Pons (tissue), 1 donor: ENCODE data around the gene CALCOCO2.
"Not testable (repeated sequence)": the region's sequence is repeated elsewhere in the genome, so short reads cannot be mapped to it uniquely, and the experiment has no call there.

Experiments
- DNase-seq: peaks from one replicate; pipeline ENCODE4 v3.0.0-alpha.2; 2016; ENCODE audit warnings: low spot score

Gene CALCOCO2, protein sequence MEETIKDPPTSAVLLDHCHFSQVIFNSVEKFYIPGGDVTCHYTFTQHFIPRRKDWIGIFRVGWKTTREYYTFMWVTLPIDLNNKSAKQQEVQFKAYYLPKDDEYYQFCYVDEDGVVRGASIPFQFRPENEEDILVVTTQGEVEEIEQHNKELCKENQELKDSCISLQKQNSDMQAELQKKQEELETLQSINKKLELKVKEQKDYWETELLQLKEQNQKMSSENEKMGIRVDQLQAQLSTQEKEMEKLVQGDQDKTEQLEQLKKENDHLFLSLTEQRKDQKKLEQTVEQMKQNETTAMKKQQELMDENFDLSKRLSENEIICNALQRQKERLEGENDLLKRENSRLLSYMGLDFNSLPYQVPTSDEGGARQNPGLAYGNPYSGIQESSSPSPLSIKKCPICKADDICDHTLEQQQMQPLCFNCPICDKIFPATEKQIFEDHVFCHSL

DNA sequence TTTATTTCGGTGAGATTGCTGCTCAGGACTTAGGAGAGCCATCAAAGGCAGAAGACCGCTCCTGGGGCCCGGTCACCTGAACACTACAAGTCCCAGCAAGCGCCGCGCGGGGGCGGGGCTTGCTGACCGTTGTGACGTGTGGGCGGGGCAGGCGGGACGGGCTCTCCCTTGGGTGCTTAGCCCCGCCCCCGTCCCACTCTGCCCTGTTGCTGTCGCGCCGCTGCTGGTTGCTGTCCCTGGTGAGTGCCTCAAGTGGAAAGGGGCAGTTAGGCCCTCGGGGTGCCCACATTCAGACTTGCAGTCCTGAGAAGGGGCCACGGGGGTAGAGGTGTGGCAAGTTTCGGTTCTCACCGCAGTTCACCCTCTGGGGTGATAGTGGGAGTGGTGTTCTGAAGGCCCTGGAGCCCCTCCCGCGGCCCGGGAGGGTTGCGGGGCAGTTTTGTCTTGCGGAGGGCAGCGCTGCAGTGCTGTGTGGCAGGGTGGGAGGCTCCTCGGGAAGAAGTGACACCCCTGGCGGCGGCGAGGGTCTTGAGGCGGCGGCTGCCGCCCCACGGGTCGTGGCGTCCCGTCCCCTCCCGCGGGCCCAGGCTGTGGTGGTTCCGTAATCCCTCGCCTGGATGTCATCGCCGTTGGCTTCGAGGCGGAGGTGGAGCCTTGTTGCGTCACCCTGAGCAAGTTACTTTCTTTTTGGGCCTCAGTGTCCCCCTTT, at the start of gene CALCOCO2:
TSS of gene CALCOCO2 (plus strand) at position 196 of the 709 bp plus-strand sequence. CDS start 10,673 bp downstream, outside the sequence.
- DNase-seq = peak; percentile 97

DNA sequence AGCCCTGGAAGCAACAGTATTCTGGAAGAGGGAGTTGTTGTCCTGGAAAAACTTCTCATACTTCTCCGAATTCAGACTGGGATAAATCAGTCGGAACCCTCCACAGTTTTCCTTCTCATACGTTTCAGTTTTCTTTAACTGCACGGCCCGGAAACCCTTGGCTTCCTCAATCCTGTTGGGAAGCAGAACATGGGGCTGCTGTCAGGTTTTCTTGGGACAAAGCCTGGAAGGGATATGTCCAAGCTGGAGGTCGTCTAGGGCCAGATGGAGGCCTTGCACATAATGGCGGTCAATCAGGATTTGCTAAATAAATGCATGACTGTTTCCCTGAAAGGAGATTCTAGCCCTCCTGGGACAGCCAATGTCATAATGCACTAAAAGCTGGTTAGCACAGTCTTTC, 43.0 kb upstream of the CALCOCO2 start:
- DNase-seq = no peak

DNA sequence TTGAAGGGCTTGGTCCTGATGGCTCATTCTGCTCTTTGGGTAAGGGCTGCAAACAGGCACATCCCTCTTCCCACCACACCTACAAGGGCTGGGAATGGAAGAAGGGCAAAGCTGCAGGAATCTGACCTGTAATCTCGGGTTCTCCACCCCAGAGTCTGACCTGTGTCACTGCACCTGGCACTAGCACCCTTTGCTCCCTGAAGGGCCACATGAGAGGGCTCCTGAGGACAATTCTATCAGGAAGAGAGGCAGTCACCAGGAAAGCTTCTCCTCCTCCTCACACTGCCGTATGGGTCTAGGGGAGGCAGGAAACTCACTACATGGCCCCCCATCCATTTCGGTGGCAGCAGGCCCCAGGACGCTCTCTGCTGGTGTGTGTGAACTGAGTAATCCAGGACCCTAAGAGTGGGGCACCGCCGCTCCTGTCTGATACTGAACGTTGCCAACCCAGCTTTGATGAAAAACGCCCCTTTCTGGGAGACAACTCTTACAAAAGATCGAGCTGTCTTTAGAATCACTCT, 40.2 kb upstream of the CALCOCO2 start:
- DNase-seq = no peak

DNA sequence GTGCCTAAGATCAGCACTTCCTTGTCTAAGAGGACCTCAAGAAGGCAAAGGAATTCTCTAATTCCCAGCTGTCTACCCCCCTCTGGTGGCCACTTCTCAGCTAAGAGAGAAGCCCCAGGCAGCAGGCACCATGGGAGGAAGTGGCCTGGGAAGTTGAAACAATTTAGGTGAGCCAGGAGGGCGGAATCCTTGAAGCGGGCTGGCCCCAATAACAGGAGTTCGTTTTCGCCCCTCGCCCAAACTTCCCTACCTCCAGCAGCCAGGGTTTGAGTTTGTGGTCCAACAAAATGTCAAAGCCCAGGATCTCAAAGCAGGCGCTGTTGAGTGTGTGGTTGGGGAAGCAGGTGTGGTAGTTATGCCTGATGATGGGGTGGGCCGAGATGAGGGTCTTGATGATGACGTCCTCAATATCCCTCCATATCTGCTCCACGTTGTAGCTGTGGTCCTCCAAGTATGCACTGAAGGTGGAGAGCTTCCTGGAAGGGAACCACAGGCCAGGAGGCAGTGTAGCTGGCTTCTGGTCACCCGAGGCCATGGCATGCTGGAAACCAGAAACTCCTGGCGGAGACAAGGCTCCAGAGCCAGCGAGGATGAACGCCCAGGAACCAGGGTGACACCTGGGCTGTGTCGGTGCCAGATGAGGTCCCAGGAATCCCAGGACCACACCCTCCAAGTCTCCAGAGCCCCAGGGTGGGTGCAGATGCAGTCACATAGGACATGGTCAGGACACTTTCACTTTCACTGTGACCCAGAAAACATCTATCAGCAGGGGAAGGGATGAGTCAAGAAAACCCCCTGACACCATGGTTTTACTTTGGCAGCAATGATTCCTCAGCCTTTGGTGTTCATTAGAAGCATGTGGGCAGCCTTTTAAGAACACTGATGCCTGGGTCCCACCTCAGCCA, 39.5 kb upstream of the CALCOCO2 start:
- peak; percentile 75 for DNase-seq

DNA sequence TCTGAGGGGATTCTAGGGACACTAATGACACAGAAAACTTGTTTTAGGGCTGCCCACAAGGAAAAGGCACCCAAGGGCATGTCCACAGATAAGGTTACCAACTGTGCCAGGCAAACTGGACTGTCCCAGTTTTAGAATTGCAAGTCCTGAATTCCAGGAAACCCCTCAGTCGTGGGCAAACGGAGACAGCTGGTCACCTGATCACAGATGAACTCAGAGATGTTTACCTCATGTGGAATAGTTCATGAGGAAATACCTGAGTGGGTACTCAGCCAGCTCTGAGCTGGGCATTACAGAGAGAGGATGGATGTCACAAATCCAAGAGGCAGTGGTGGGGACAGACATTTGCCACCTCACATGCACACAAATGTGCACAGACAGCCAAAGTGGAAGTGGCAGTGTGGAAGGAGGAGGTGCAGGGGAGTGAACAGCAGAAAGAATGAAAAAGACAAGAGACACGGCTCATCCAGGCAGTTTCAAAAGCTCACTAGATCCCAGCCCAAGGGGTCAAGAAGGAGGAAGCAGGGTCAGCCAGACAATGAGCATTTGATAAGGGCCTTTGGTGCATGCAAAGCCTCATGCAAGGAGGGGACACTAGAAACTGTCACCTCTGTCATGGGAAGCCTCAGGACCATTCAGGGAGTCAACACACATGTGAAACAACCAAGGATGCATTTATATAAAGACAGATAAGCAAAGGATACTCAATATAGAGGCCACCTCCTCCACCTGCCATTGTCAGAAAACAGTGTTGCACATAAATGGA, 38.6 kb upstream of the CALCOCO2 start:
- DNase-seq = no peak

DNA sequence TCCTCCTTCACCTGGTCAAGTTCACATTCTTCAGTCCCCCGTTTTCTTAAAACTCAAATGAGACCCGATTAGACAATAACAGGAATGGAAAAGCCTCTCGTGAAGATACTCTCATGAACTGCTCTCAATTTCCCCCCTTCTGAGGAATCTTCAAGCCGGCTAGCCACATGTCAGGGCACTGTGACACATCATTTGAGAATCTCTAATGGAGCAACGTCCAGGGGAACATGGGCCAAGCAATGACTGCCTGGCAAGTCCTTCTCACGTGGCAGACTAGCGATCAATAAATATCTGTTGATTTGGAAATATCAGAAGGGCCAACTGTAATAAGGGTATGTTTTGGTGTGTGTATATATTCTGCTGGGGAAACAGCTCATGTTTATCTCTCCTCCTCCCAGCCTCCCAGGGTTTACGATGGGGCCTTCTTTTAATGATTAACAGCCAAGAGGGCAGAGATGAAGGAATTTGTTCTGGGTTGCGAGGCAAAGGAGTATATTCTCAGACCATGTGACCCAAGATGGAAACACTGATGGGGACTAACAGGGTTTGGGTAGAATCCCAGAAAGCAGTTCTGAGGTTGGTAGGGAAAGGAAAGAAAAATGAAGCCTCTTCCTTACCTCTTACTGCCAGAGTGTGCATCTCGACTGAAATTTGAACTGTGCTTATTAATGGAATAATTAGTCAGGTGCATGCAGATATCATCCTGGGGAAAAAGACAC, 35.2 kb upstream of the CALCOCO2 start:
- no peak for DNase-seq

DNA sequence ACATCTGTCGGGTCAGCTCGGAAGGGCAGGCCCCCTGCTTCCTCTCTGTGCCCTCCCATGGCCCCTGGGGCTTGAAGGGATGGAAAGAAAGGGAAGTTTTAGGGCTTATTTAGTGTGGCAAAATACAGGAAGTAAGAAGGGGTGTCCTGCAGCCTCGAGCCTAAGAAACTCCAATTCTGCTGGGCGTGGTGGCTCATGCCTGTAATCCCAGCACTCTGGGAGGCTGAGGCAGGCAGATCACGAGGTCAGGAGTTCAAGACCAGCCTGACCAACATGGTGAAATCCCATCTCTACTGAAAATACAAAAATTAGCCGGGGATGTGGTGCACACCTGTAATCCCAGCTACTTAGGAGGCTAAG, 34.7 kb upstream of the CALCOCO2 start:
- not testable (repeated sequence) for DNase-seq

DNA sequence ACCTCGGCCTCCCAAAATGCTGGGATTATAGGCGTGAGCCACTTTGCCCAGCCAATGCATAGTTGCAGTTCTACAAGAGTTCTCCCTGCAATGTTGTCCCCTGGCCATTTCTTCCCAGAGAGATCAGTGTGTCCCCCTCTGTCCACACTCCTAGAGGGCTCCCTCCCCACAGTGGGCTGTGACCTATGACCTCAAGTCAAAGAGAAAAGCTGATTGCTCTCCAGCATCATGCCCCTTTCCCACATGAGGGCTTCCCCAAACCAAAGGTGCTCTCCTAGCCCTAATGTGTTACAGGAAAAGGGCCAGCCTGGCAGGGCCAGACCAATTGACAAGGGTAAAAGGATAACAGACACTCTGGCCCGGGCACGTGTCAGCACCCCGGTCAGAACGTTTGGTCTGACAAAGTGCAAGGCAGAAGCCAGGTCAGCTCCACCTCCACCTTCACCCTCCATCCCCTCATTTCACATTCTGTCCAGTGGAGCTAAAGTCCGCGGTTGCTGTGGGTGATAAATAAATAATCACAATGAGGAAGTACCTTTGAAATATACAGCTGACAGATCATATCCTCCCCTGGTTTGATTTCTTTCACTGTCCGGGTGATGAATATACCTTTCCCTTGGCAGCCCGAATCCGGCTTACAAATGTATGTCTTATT, 31.6 kb upstream of the CALCOCO2 start:
- no peak for DNase-seq

DNA sequence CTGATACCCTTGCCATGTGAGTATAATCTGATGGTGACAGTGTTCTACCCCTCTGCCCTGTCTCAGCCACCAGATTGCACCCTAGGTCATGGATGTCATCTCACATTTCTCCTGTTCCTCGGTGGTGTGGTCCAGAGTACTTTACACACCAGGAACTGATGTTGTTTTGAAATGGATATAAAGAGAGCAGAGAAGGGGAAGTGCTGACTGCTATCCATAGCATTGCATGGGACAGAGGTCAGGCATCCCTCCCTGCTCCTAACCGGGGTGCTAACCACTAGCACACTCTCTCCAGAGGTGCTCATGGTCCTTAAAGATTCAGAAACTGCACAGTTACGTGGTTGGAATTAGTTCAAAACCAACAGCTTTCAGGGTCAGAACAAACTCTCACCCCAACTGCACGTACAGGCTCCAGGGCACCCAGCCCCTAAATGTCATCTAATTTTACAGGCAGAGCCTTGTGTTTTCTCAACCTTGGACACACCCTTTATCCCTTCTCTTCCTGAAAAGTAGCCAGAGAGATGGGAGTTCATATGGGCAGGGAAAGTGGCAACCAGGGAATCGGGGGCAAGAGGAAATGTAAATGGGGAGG, 30.1 kb upstream of the CALCOCO2 start:
- DNase-seq = no peak

DNA sequence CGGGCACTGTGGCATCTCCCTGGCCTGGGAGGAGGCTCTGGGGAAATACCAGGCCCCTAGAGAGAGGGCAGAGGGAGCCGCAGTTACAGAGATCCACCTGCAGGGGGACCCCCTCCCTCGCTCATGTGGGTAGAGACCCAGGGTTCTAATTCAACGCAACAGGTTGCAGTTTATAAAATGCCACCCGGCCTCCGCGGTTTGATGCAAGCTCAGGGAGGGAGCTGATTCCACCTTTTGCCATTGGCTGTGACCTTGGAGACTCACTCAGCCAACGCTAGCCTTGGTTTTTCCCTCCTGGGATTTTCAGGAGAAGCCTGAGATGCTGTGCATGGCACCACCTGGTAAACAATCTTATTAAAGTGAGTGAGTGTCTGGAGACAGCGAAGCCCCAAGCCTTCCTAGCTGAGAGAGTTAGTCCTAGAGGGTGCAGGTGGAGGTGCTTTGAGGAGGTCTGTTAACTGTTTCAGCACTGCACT, 25.9 kb upstream of the CALCOCO2 start:
- DNase-seq = peak; percentile 41

DNA sequence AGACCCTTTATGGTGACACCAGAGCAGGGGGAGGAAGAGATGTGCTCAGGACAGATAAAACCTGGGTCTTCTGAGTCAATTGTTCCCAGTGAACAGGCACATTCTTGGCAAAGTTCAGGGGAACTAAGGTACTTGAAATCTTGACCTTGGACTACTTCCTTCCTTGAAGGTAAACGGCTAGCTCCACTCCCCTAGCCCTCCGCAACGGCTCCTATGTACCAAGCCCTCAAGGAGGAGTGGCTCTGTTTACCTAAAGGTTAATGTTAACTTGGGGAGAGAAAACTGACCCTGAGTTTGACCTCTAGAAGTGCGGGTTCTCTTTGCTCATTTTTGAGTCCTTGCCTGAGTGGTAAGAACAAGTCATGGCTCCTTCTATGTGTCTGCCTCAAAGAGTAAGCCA, 21.7 kb upstream of the CALCOCO2 start:
- DNase-seq = no peak

DNA sequence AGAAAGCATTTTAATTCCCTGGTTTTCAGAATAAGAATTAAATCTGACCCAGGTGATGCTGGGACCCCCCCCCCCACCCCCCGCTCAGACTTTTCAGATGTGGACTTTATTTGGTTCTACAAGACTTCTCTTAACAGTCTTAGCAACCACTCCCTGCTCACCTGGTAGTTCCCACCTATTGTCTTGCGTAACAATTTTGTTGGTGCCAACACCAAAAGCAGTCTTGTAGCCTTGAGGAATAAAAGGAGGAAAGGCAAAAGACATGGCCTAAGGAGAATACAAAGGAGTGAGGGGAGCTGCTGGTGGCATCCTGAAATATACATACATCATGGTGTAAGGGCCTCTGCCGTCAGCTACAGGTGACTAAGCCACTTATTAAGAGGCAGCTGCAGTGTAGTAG, 18.8 kb upstream of the CALCOCO2 start:
- no peak for DNase-seq

DNA sequence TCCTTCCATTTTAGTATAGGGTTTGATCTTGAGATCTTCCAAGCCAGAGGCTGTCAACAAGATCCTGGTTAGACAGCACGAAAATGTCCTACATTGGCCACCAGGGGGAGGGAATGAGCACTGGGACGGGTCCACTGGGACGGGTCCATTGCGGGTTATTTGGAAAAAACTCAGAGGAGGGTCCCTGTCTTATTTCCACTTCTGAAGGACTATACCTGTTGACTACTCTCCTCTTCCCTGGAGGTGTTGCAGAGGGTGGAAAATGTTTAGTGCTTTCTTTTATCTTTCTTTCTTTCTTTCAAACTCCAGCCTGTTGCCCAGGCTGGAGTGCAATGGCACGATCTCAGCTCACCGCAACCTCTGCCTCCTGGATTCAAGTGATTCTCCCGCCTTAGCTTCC, 16.3 kb upstream of the CALCOCO2 start:
- peak; percentile 46 for DNase-seq

DNA sequence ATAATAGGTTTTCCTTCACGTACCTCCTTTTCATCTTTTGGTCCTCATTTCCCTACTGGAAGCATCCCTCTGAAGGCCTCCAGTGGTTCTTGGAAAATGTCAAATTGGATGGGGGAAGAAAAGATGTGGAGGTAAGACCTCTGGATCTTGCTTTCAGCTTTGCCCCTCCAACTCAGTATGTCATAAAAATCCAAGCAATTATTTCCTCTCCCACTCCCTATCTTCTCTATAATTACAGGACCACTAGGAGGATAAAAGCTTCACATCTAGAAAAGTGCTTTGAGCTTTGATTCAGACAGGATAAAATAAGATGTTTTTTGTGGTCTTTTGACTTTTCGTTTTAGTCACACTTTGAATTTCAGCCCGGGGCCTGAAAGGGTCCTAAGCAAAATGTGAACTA, 15.5 kb upstream of the CALCOCO2 start:
- no peak for DNase-seq

DNA sequence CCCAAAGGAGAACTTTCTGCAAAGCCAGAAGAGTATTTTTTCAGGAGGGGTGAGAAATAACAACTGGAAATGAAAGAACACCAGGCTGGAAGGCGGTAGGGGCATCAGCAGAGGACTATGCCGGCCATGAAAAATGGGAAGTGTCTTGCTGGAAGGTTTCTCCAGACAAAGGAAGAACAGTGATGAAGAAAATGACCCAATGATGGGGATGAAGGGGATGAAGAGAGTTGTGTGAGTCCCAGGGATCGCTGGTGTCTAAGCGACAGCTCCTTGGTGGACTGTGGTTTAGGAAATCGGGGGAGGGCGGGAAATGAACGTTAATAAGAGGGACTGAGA, 14.4 kb upstream of the CALCOCO2 start:
- DNase-seq = no peak

DNA sequence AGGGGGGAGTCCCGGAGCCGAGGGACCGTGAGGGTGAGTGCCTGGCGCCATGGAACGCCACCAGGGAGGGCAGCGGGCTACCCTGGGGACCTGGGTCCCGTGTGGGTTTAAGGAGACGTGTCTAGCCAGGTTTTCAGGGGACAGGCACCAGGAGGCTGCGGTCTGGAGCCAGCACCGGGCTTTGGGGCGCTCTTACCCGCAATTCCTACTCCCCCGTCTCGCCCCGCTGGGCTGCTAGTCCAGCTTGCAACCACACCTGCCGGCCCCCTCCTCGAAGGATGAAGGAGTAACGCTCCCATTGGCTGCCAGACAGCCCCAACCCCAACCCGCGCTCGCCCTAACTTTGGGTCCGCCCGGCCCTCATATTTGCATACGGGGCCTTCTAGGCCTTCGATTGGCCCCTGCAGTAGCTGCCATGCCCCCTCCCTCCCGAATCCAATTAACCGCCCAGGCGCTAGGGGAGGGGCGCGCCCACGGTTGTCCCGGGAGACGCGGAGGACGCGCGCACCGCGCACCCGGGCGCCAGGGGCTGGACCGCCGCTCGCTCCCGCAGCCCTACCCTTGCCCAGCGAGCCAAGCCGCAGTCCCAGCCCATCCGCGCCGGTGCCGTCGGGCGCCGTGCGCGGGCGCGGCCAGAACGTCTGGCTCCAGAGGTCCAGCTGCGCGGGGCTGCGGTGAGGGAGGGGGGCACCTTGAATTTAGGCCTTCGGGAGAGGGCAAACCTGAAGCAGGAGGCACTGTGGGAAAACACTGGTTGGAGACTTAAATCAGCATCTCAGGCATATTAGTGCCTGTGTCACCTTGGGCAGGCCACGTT, 13.9 kb upstream of the CALCOCO2 start, which contains the start of gene TTLL6:
TSS of gene TTLL6 (minus strand) at position 456 of the 817 bp plus-strand sequence. CDS start at position 299, 157 bp downstream.
- DNase-seq = peak; percentile 43

DNA sequence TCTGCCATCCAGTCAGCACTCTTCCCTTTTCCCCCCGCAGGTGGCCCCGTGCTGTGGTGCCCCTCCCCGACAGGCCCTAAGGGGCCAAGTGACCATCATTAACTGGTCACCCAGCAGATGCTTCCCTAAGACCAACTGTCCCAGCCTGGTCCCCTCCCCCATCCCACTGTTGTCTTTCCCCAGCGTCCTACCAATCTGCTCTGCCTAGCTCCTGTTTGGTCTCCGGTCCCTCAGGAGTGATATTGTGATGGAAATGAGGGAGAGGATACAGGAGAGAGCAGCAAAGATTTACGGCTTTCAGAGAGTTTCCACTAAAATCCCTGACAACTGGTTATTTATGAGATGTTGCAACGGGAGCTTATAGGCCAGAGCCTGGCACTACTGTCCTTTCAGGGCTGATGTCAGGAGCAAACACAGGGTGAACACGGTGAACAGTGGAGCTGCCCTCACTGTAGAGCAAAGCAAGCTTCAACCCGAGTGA, 12.4 kb upstream of the CALCOCO2 start:
- DNase-seq = no peak

DNA sequence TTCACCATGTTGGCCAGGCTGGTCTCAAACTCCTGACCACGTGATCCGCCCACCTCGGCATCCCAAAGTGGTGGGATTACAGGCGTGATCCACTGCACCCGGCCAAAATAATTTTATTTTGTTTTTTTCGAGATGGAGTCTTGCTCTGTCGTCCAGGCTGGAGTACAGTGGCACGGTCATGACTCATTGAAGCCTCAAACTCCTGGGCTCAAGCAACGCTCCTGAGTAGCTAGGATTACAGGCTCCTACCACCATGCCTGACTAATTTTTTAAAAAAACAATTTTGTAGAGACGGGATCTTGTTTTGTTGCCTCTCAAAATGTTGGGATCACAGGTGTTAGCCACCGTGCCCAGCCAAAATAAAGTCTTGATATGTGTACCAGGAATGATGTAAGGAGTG, 11.4 kb upstream of the CALCOCO2 start:
- no peak for DNase-seq

DNA sequence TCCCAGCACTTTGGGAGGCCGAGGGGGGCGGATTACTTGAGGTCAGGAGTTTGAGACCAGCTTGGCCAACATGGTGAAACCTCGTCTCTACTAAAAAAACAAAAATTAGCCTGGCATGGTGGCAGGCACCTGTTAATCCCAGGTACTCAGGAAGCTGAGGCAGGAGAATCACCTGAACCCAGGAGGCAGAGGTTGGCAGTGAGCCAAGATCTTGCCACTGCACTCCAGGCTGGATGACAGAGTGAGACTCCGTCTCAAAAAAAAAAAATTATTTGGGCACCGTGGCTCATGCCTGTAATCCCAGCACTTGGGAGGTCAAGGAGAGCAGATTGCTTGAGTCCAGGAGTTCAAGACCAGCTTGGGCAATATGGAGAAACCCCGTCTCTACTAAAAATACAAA, 9.9 kb upstream of the CALCOCO2 start:
- not testable (repeated sequence) for DNase-seq
